GM19035 (cell line): ENCODE data around the gene FAU.
A peak's percentile ranks its signal among the peaks of the same experiment; 100 is the strongest.

Experiments used
- ATAC-seq: cut with Tn5 transposase; IDR thresholded peaks from one replicate; pipeline ENCODE4 v1.9.1; 2021; ENCODE audit not compliant: unreplicated experiment

Gene FAU

DNA sequence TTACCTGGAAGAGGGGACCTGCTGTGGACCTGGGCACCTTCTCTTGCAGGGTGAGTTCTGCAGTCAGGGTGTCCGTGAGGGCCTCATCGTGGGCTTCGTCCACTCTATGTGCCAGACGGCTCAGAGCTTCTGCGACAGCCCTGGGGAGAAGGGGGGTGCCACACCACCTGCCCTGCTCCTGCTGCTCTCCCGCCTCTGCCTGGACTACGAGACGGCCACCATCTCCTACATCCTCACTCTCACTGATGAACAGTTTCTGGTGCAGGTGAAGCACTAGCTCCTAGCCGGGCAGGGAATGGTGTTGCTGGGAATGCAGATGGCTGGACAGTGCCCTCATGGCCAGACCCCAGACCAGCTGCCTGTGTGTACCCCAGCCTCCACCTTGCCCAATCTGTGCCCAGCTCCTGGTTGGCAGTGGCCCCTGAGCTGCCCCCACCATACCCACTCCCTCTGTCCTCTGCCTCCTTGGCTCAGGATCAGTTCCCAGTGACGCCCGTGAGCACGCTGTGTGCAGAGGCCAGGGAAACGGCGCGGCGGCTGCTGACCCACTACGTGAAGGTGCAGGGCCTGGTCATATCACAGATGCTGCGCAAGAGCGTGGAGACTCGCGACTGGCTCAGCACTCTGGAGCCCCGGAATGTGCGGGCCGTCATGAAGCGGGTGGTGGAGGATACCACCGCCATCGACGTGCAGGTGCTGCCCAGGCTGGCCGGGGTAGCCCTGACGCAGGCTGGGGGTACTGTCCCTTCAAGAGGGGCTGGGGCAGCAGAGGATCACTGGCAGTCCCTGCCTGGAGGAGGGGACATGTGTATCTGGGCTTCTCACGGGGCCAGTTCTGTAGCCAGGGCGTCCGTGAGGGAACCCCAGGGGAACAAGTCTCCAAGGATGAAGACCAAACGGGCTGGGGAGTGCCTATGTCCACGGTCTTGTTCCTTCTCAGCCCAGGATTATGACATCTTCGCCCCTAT is 12.4 kb downstream of the FAU start:
- ATAC-seq, result no peak

DNA sequence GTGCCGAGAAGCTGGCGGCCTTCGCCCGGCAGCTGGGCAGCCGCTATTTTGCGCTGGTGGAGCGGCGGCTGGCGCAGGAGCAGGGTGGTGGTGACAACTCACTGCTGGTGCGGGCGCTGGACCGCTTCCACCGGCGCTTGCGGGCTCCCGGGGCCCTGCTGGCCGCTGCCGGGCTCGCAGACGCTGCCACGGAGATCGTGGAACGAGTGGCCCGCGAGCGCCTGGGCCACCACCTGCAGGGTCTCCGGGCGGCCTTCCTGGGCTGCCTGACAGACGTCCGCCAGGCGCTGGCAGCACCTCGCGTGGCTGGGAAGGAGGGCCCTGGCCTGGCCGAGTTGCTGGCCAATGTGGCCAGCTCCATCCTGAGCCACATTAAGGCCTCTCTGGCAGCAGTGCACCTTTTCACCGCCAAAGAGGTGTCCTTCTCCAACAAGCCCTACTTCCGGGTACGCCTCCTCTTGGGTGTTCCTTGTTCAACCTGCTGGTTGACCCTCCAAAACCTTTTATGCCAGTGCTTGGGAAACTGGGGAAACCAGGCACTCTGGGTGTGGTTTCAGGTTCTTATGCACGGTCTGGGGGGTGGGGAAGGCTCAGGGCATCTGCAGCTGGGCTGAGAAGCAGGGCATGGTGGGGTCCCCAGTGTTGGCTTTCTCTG is 13.3 kb downstream of the FAU start:
- no peak for ATAC-seq

GRCh38 chr11:65107751-65108468 is 14.0 kb downstream of the FAU start:
- ATAC-seq, result no peak

- no peak for ATAC-seq
These were observed 14.9 kb downstream of the FAU start for GRCh38 chr11:65107078-65107477.

- ATAC-seq, result no peak
These were observed 17.3 kb downstream of the FAU start for GRCh38 chr11:65104628-65105027.

GRCh38 chr11:65103476-65103875 is 18.5 kb downstream of the FAU start:
- no peak for ATAC-seq

DNA sequence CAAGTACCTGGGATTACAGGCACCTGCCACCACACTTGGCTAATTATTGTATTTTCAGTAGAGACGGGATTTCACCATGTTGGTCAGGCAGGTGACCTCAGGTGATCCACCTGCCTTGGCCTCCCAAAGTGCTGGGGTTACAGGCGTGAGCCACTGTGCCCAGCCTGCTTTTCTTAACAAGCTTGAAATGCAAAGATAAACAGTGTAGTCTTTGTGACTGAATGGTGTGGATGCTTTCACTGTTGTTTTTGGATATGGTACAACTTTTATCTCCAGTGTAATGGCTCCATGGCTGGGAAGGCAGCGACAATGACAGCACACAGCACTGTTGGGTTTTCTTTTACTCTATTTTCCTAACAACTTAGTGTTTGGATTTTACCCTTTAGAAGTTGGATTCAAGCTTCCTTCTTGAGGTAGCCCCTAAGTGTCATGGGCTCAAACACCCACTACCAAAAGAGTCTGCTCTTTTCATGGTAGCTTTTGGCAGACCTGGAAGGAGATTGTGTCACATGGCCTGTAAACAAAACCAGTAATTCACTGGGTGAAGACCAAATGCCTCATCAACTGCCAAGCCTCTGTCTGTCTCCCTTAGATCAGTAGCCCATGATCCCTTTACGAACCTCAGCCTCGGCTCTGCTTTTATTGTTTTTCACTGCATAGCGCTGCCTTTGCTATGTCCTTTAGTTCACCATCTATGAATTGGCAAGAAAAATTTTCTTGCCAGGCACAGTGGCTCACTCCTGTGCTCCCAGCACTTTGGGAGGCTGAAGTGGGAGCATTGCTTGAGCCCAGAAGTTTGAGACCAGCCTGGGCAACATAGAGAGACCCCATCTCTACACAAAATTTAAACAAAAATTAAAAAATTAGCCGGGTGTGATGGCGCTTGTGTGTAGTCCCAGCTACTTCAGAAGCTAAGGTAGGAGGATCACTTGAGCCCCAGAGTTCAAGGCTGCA is 19.5 kb downstream of the FAU start:
- ATAC-seq, result no peak

GRCh38 chr11:65100674-65101350 is 21.1 kb downstream of the FAU start:
- ATAC-seq, result no peak

- no peak for ATAC-seq
These were observed 25.0 kb downstream of the FAU start for GRCh38 chr11:65096926-65097325.

DNA sequence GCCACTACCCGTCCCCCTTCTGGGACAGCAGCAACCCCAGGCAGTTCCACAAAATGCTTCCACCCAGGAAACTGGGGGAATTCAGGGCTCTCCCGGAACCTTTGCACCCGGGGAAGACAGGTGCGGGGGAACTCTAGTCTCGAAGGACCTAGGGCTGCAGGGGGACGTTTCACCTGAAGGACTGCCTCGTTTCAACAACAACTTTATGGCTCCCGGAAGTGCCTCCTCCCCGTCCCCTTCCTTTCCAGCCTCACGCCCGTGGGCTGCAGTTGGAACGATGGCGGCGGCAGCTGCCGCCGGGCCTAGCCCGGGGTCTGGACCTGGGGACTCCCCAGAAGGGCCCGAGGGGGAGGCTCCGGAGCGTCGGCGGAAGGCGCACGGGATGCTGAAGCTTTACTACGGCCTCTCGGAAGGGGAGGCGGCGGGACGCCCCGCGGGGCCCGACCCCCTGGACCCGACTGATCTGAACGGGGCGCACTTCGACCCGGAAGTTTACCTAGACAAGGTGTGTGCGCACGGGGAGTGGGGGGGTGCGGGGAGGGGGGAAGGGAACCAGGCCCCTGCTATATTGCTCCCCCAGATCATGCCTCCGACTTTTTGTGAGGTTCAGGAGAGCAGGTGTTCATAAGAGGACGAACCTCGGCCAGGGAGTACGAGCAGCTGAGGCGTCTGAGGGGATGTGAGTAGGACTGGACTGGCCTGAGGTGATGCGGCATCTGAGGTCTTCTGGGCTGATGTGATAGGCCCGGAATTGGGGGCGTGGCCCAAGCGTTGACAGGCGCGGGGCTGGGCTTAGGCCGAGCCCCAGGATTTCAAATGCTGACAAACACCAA is 25.7 kb downstream of the FAU start, which contains the start of gene VPS51:
Gene VPS51, plus strand, starts transcription at position 241 of the 833 bp plus-strand sequence. Its CDS starts 37 bp downstream, at position 278.
- peak; percentile 82 for ATAC-seq

GRCh38 chr11:65095427-65095826 is 26.5 kb downstream of the FAU start:
- no peak for ATAC-seq

DNA sequence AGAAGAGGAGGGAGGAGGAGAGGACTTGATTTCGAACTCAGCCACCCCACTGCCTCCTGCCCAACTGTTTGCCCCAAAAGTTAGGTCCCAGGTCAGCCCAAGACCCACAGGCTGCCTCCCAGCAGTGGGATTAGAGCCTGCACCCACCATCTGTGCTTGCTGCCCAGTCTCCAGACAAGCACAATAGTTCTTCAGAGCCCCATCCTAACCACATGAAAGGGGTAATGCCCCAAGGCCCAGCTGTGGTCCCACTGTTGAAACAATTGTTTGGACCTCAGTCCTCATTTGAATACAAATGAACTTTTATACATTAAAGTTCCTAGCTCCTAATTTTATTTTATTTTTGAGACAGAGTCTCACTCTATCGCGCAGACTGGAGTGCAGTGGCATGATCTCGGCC is 31.3 kb downstream of the FAU start:
- ATAC-seq, result no peak

DNA sequence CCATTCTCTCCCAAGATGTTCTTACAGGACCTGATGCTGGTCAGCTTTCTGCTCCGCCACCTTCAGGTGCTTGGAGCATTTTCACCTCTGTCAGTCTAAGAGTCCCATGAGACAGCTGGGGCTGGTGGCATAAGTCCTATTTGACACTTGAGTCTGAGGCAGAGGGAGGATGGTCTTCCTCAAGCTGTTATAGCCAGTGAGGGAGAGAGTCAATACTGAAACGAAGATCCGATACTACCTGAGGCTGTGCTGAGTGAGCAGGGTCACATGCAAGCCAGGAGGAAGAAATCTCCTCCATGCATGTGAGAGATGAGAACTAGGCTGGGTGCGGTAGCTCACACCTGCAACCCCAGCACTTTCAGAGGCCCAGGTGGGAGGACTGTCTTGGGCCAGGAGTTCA is 32.3 kb downstream of the FAU start:
- no peak for ATAC-seq

GRCh38 chr11:65087827-65088226 is 34.1 kb downstream of the FAU start:
- ATAC-seq, result no peak

DNA sequence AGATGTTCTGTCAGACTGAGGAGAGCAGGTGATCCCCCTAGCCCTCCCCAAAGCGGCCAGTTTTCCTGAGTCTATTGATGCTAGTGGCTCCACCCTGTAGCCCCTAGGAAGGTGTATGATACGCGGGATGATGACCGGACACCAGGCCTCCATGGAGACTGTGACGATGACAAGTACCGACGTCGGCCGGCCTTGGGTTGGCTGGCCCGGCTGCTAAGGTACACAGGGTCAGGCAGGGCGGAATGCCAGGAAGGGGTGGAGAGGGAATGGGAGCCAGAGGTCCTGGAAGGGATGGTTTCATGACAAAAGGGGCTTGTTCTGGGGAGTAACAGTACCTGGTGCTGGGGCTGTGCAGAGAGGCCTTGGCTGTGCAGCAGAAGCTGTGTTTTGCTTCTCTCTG is 34.7 kb downstream of the FAU start:
- ATAC-seq, result no peak

DNA sequence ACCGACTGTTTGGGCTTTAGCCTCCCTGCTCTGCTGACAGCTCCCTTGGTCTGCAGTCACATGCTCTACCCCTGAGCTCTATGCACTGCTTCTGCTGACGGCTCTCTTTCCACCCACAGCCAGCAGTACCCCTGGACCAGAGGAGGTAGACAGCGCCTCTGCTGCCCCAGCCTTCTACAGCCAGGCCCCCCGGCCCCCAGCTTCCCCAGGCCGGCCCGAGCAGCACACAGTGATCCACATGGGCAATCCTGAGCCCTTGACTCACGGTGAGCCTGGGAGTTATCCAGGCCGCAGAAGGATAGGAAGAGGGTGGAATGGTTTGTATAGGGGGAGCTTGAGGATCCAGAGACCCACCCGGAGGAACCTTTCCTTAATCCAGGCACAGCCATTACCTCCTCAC is 35.1 kb downstream of the FAU start:
- no peak for ATAC-seq

GRCh38 chr11:65085446-65085845 is 36.5 kb downstream of the FAU start:
- ATAC-seq, result no peak

- peak; percentile 6 for ATAC-seq
These were observed 37.1 kb downstream of the FAU start for GRCh38 chr11:65084598-65085375.
